DND-41 (cell line): Measurements from ENCODE around the gene MMP24OS.

ENCODE experiments used
- CTCF ChIP-seq: IDR thresholded peaks from 2 replicates; pipeline ENCODE4 v1.5.1; 2012; ENCODE audit warnings: borderline replicate concordance, low read length, moderate library complexity, mild to moderate bottlenecking; ENCODE audit not compliant: poor library complexity, severe bottlenecking; ENCODE audit errors: extremely low read depth
- EZH2 ChIP-seq: IDR thresholded peaks from 3 replicates; pipeline ENCODE4 v1.6.1; 2012; ENCODE audit warnings: borderline replicate concordance, low read depth, mild to moderate bottlenecking, moderate library complexity, low read length, inconsistent platforms; ENCODE audit not compliant: severe bottlenecking

DNA sequence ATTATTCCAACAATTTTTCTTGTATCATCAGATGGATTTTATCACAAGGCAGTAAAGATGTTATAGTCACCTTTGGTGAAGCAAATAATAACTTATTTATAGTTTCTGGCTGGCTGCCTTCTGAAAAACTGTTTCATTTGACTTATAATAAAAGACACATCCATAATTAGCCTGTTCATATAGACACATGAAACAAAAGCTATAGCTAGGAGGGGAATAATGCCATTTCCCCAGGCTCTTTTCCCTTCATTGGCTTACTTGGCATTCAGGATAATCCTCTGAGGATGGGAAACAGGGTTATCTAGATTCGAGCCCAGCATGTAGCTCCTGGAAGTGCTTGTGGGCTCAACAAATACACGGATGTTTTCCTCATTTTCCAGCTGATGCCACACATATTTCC, 33.9 kb downstream of the MMP24OS start:
- TF ChIP-seq CTCF, result no peak
- no peak for TF ChIP-seq EZH2
